ENCODE results near the gene RPS6KA2.

Gene RPS6KA2

GRCh38 chr6:166604328-166604727, 22.7 kb downstream of the RPS6KA2 start:
- H3K4me3 ChIP-seq (replicated peaks; ENCODE audit: low read depth, low read length): no peak overlapping the region
- no peak for DNase-seq (ENCODE audit: extremely low read depth, insufficient read length)
- TF ChIP-seq CTCF (IDR thresholded peaks at IDR 0.05; ENCODE audit: insufficient read depth, low read length, poor library complexity, severe bottlenecking): no peak
- no peaks in the 10 kb centered on the region for H3K27me3 ChIP-seq (replicated peaks; ENCODE audit: control insufficient read depth, insufficient read depth, low read length)
- H3K36me3 ChIP-seq (ENCODE audit: control insufficient read depth, insufficient read depth, low read length): no peaks in the 10 kb centered on the region

GRCh38 chr6:166603043-166603690, 23.9 kb downstream of the RPS6KA2 start:
- Histone ChIP-seq H3K4me3 (replicated peaks; ENCODE audit: low read depth, low read length) (no peak overlapping the region), H3K27me3 (replicated peaks; ENCODE audit: control insufficient read depth, insufficient read depth, low read length) (no peaks in the 10 kb centered on the region), H3K36me3 (ENCODE audit: control insufficient read depth, insufficient read depth, low read length) (no peaks in the 10 kb centered on the region)
- no peak for TF ChIP-seq CTCF (IDR thresholded peaks at IDR 0.05; ENCODE audit: insufficient read depth, low read length, poor library complexity, severe bottlenecking)
- DNase-seq (ENCODE audit: extremely low read depth, insufficient read length): no peak

- Histone ChIP-seq H3K4me3 (replicated peaks; ENCODE audit: low read depth, low read length) (no peak overlapping the region), H3K27me3 (replicated peaks; ENCODE audit: control insufficient read depth, insufficient read depth, low read length) (no peaks in the 10 kb centered on the region), H3K36me3 (ENCODE audit: control insufficient read depth, insufficient read depth, low read length) (no peaks in the 10 kb centered on the region)
- TF ChIP-seq CTCF (IDR thresholded peaks at IDR 0.05; ENCODE audit: insufficient read depth, low read length, poor library complexity, severe bottlenecking): no peak
- DNase-seq (ENCODE audit: extremely low read depth, insufficient read length): no peak
Observed at GRCh38 chr6:166601956-166602355, 25.1 kb downstream of the RPS6KA2 start.

- no peak for DNase-seq (ENCODE audit: extremely low read depth, insufficient read length)
- Histone ChIP-seq H3K4me3 (replicated peaks; ENCODE audit: low read depth, low read length) (no peak overlapping the region), H3K27me3 (replicated peaks; ENCODE audit: control insufficient read depth, insufficient read depth, low read length) (no peaks in the 10 kb centered on the region), H3K36me3 (ENCODE audit: control insufficient read depth, insufficient read depth, low read length) (no peaks in the 10 kb centered on the region)
- no peak for TF ChIP-seq CTCF (IDR thresholded peaks at IDR 0.05; ENCODE audit: insufficient read depth, low read length, poor library complexity, severe bottlenecking)
Observed at GRCh38 chr6:166600931-166601330, 26.1 kb downstream of the RPS6KA2 start.

- TF ChIP-seq CTCF (IDR thresholded peaks at IDR 0.05; ENCODE audit: insufficient read depth, low read length, poor library complexity, severe bottlenecking): no peak
- DNase-seq (ENCODE audit: extremely low read depth, insufficient read length): no peak
Observed at GRCh38 chr6:166599205-166599604, 27.8 kb downstream of the RPS6KA2 start.

More at GRCh38 chr6:166599205-166599604, 27.8 kb downstream of the RPS6KA2 start:
- H3K36me3 ChIP-seq (ENCODE audit: control insufficient read depth, insufficient read depth, low read length): no peaks in the 10 kb centered on the region
- H3K27me3 ChIP-seq (replicated peaks; ENCODE audit: control insufficient read depth, insufficient read depth, low read length): no peaks in the 10 kb centered on the region
- H3K4me3 ChIP-seq (replicated peaks; ENCODE audit: low read depth, low read length): no peak overlapping the region
